Nucleus accumbens (tissue), 56 donors: ENCODE results near the gene MPPE1.

Experiments
- DNase-seq, 56 donors: peaks; one replicate each; lab custom pipeline; 2025; lab: John Stamatoyannopoulos, UW

Gene MPPE1

GRCh38 chr18:11885278-11885947, 22.7 kb downstream of the MPPE1 start:
- DNase-seq, result peak in 9 of 56 donors; percentile 6 to 48 (median 24)

DNA sequence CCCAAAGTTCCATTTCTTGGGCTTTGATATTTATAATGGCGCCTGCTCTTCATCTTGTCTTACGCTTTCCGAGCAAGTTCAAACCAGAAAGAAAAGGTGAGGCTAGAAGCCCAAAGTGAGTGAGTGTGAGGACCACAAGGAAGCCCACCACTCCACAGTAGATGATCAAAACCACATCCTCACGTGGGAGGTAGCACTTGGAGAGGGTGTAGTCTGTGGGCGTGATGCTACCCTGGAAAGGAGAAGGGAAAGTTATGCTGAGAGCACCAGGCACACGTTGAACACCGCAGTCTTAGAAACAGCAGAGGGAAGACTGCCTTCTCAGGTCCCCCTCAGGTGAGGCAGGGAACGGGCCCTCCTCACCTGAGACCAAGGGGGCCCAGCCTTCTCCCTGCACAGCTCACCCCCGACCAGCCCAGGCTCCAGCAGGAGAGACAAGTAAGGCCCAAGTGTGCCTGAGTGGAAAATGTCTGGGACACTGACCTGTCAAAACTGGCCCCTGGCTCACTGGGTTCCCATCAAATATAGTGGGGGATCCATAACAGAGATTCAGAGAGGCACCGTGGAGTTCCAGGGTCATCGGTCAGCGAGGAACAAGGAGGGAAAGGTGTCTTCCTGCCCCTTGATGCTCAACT, 23.6 kb downstream of the MPPE1 start:
- DNase-seq, result no peak

GRCh38 chr18:11883153-11883552, 25.0 kb downstream of the MPPE1 start:
- no peak for DNase-seq

- DNase-seq, result no peak
Measured at GRCh38 chr18:11882636-11883035, 25.5 kb downstream of the MPPE1 start.

- no peak for DNase-seq
Measured at GRCh38 chr18:11880586-11881304, 27.4 kb downstream of the MPPE1 start.

DNA sequence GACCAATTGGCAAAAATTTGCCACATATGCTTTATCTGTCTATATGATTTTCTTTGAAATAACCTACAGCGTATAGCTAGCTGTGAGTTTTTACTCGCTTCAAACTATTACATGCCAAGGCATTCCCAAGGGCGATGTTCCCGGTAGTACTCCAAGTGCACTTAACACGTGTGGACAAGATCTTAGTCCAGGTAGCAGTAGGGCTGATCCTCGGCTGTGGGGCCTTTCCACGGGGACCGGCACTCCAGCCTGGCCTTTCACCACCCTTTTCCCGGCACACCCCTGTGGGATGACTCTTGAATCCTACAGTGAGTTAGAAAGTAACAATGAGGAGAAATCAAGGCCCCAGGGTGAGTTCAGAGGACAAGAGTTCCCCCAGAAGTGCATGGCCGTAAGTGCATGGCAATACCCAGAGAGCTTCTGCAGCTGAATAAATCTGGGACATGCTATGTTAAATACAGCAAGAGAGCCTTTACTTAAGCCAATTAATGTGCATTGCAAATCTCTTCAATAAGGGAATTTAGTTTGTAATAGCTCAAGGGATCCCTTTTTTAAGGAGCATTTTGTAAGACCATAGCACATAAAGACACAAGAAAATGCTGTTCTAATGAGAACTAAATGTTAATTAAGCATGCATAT, 30.5 kb downstream of the MPPE1 start:
- no peak for DNase-seq

GRCh38 chr18:11874676-11875075, 33.4 kb downstream of the MPPE1 start:
- no peak for DNase-seq

DNA sequence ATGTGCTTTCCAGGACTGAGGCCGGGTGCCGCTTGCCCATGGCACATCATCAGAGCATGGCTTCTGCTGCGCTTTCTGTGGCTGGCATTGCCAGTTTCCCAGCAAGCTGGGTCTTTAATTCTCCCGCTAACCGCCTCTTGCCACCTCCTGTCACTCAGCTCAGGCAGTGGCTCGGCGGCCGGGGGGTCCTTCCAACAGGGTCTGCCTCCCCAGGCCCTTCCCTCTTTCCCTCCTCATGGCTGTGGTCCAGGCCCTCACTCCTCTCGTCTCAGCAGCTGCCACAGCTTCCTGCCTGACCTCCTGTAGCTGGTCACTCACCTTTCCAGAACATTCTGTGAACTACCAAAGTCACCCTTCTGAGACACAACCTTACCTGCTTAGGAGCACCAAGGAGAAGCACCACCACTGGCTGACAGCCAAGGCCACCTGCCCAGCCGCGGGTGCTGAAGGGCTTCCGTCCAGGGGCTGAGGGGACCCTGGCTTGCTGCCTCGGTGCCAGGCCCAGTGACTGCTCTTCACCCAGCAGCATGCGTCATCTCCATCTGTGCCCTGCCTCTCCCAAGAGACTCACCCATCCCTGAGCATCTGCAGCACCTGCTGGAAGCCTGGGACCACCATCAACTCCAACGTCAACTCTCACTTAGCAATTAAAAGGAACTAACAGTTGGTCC, 34.3 kb downstream of the MPPE1 start:
- no peak for DNase-seq

DNA sequence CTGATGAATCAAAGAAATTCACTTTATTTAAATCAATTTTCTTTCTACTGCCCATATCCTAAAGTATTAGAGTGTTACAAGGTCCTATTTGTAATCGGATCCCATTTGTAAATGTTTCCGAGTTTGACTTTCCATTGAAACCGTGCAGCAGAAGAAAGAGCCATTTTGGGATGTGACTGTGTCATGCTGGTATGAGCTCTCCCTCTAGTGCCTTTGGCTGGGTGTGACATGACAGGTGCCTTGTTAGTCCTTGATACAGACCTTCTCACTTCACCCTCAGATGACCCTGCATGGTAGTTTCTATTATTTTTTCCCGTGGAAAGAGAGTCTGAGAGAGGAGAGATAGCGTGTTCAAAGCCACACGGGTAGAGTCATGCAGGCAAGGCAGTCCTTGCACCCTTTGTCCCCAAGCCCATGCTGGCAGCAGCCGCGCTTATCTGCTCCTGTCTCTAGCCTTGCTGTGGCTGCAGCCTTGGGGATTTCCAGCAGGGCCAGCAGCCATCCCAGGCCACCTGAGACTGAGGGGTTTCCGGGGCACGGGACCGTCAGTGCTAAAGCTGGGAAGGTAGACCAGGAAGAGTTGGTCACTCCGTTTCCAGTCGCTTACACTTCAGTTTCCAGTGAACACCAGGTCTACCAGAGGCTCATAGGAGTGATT, 35.5 kb downstream of the MPPE1 start:
- peak in 1 of 56 donors; percentile 18 for DNase-seq

DNA sequence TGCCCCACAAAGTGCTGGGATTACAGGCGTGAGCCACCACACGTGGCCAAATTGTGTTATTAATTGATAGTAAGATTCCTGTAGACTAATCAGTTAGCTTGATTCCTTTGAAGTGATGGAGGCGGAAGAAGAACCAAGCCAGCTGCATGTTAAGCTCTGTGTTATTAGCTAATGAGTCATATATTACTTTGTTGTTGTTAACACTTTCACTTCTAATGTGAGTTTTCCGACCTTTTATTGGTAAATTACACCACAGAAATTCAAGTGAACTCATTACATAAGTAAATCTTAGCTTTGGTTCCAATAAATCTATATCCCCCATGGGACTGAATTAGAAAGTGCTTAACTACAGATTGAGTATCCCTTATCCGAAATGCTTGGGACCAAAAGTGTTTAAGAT, 36.6 kb downstream of the MPPE1 start:
- DNase-seq, result no peak

- no peak for DNase-seq
Measured at GRCh38 chr18:11868230-11868629, 39.9 kb downstream of the MPPE1 start.

DNA sequence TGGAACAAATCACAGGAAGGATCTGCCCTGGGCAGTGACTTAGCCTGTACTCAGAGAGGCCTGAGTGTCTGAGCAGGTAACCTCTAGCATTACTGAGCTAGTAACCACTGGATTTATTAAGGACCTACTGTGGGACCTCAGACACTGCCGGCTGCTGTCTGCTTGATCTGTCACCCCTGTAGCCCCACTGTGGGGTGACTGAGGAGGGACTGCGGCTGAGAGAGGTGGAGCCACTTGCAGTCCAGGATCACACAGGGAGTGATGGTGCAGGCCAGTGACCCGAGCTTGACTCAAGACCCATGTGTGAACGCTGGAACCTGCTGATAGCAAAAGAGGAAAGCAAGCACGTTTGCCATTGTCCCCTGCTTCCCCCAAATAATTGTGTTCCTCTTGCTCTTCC, 41.4 kb downstream of the MPPE1 start:
- no peak for DNase-seq

- no peak for DNase-seq
Measured at GRCh38 chr18:11866329-11866728, 41.8 kb downstream of the MPPE1 start.

DNA sequence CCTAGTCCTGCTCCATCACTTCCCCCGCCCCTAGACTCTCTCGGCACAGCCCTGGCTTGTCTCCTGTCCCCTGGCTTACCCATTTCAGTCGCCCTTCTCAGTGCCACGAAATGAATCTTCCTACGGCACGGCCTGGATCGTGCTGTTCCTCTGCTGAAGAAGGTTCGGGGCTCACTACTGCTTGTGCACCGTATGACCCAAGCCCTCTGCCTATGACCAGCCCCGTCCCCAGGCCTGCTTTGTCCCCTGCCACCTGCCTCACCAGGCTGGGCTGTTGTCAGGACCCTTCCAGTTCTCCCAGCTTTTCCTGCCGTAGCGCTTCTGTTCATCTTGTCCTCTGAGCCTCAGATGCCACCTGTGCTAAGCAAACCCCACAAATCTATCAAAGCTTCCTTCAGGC, 43.0 kb downstream of the MPPE1 start:
- no peak for DNase-seq

- DNase-seq, result no peak
Measured at GRCh38 chr18:11864471-11864870, 43.6 kb downstream of the MPPE1 start.

DNA sequence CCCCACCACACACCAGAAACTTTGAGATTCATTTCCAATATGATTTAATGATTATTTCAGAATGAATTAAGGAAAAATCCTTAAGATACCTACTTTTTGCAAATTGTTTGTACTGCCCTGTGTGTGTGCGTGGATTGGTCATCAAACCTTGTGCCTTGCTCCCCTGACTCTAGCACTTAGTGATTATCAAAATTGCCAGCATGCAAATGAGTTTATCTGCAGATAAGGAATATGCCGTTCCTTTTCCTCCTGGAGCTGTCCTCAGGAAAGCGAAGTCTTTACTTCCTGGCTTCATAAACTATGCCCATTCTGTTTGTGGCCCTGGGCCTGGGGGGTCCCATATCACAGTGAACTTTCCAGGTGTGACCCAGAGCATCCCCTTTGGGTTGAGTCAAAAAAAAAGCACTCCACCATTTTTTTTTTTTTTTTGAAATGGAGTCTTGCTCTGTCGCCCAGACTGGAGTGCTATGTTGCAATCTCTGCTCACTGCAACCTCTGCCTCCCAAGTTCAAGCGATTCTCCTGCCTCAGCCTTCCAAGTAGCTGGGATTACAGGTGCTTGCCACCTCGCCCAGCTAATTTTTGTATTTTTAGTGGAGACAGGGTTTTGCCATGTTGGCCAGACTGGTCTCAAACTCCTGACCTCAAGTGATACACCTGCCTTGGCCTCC, 45.5 kb downstream of the MPPE1 start:
- DNase-seq, result no peak

DNA sequence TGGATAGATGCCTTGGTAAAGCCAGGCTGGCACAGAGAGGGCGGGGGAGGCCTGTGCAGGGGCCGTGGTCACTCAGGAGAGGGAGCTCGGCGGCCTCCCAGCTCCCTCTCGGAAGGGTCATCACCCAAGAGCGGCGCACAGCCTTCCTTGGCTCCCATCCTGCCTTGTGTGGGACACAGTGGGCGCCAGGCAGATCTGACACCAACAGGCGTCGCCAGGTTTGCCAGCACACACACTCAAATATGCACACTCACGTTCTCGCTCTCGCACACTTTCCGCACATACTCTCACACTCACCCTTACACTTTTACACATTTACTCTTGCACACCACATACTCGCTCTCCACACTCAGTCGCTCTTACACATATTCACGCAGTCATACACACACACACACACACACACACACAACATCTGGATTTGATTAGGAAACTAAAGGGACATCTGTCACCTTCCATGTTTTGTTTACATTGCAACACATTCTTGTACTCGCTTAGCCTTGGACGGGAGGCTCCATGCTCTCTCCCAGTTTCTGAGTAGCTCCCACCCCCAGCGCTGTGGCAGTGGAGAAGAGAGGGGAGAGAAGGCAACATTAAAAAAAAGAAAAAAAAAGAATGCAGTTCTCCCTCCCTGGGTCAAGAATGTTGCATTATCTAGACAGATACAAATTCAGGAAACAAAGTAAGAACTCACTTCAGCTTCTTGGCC, 46.4 kb downstream of the MPPE1 start:
- no peak for DNase-seq

GRCh38 chr18:11860594-11861450, 47.3 kb downstream of the MPPE1 start:
- no peak for DNase-seq
